HG03521 (cell line): ENCODE results near the gene RBP2.

ENCODE experiments used
- ATAC-seq: cut with Tn5 transposase; IDR thresholded peaks from one replicate; pipeline ENCODE4 v1.9.1; 2021; ENCODE audit warnings: mild to moderate bottlenecking, moderate library complexity; ENCODE audit not compliant: unreplicated experiment

RBP2 gene

DNA sequence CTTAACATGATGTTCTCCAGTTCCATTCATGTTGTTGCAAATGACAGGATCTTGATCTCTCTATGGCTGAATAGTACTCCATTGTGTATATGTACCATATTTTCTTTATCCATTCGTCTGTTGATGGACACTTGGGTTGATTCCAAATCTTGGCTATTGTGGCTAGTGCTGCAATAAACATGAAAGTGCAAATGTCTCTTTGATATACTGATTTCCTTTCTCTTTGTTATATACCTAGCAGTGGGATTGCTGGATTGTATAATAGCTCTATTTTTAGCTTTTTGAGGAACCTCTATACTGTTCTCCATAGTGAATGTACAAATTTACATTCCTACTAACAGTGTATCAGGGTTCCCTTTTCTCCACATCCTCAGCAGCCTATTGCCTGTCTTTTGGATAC, 5.9 kb upstream of the RBP2 start:
- no peak for ATAC-seq

DNA sequence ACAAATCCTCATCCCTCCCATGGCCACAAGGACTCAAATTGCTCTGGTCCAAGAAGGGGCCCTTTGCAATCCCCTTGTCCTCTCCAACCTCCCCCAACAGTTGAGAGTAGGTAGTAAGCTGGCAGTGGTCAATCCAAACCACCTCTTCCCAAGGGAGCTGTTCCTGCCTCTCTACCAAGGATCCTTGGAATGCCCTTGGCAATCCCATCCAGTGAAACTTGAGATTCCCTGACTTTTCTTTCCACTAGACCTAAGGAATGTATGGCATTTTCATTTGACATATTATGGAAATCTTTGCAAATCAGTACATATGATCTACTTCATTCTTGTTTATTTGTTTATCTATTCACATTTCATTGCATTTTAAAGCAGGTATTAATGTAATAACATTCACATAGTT, 4.8 kb upstream of the RBP2 start:
- ATAC-seq, result no peak

DNA sequence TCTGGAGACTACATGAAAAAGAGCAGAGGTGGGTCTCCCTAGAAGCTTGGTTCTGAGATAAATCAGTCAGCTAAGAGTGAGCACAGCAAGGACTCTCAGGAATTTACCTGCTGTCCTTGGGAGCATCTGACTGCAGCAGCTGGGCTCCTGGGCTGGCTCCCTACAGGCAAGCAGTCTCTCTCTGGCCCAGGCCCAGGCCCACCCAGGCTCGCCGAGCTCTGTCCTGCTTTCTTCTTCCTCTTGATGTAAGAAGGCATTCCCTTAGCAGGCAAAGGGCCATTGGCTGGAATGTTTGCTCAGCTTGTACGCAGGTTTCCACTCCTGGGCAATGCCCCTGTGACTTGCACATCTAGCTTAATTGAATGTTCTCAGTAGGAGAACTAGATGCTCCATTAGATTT, 4.3 kb upstream of the RBP2 start:
- no peak for ATAC-seq

DNA sequence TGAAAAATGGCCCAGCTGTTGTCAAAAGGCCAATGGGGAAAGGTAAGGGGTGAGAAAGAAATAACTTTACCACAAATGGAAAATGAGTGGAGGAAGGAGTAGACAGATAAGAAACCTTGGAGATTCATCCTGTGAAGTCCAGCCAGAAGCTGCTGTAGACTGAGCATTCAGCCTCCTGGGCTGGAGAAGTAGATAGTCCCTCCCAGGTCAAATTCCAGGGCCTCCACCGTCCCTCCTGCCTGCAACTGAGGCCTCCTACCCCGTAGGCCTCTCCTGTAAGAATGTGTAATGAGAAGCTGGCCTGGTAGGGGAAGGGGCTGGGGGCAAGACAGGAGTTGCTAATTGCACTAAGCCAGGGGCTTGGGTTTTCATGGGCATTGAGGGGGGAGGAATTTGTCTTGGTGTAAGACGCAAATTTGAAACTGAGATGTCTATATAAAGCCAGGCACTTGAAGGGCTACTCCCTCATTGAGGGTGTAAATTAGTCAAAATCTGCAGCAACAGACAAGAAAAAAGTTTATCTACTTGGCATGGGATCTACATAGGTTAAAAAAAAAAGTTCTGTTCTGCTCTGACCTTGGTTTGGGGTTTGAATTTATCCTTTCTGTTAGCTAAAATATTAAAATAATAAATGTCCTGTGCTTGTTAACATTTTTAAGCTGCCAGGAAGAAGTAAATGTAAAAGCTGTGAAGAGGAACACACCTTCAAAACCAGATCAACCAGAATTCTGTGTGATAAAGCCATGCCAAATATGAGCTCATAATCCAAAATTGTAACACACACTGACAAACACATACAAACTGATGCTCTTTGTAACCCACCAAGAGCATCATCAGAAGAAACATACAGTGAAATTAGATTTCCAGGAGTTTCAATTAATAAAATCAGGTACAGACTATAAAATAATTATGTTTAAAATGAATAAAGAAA, 1.7 kb upstream of the RBP2 start:
- ATAC-seq, result no peak

- ATAC-seq, result no peak
Observed at GRCh38 chr3:139473155-139473771, 3.1 kb downstream of the RBP2 start.

GRCh38 chr3:139472380-139473010, 3.8 kb downstream of the RBP2 start:
- ATAC-seq, result no peak

DNA sequence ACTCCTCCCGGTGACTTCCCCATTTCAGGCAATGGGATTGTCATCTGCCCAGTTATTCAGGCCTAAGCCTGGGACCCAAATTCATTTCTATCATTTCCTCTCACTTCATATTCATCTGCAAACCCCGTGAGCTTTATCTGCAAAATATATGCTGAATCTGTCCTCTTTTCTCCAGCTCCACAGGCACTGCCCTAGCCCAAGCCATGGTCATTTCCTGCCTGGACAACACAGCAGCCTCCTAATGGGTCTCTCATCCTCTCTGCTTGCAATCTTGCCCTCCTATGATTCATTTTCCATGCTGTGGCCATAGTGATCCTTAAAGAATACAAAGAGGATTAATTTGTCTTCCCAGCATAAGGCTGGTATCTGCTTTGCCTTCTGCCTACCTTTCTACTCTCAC, 6.1 kb downstream of the RBP2 start:
- ATAC-seq, result no peak

GRCh38 chr3:139468399-139468798, 7.9 kb downstream of the RBP2 start:
- ATAC-seq, result no peak

DNA sequence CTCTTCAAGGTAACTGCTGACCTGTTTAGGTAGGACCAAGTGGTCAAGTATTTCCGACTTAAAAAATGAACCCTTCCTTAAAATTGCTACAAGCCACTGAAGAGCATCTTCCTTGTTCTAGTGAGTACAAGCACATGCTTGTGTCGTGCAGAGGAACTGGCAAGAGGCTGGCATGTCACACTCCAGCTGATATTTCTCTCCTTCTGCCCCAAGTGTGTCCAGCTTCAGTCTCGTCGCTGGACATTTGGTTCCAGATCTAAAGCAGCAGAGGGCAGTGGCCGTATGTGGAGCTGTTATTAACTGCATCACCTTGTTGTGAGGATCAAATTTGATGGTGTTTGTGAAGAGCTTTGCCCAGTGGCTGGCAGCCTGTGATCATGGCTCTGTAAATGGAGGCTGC, 10.0 kb downstream of the RBP2 start:
- ATAC-seq, result no peak

- no peak for ATAC-seq
Observed at GRCh38 chr3:139465636-139466035, 10.7 kb downstream of the RBP2 start.

GRCh38 chr3:139463466-139463865, 12.8 kb downstream of the RBP2 start:
- ATAC-seq, result no peak

- ATAC-seq, result no peak
Observed at GRCh38 chr3:139460529-139460928, 15.8 kb downstream of the RBP2 start.

DNA sequence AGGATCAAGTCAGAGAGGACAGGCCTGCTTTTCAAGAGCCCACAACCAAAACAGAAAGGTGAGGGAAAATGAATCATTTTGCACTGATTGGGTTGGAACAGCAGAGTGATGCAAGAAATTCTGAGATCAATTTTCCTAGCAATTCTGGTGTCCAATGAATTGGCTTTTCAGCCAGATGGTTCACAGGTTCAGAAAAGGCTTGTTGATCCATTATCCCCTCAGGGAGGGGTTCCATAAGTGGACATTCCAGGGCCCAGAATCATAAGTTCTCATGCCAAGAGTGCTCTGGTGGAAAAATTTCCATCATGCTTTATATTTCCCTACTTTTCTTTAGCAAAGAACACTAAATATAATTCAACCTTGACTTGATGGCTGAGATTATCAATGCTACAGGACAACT, 16.2 kb downstream of the RBP2 start:
- ATAC-seq, result no peak

GRCh38 chr3:139458348-139458747, 18.0 kb downstream of the RBP2 start:
- ATAC-seq, result no peak

GRCh38 chr3:139457066-139457465, 19.2 kb downstream of the RBP2 start:
- no peak for ATAC-seq

- ATAC-seq, result no peak
Observed at GRCh38 chr3:139456386-139456785, 19.9 kb downstream of the RBP2 start.

DNA sequence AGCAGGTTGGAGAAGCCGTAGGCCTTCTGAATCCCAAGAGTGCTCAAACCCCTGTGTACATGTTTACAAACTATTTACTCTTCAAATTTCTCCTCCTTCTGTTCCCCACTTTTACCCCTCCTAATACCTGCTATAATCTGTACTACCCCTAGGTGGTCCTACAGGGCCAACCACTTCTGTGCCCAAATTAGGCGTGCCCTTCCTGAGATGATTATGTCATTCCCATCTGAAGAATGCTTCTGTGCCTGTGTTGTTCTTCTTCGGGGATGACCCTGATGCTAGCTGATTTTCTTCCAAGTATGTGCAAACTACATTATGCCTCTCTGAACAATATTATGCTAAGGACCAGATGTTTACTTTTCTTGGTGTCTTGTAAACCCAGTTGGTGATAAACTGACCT, 20.5 kb downstream of the RBP2 start:
- no peak for ATAC-seq

- ATAC-seq, result no peak
Observed at GRCh38 chr3:139455206-139455605, 21.1 kb downstream of the RBP2 start.

GRCh38 chr3:139454346-139454745, 22.0 kb downstream of the RBP2 start:
- ATAC-seq, result no peak

GRCh38 chr3:139450159-139450558, 26.2 kb downstream of the RBP2 start:
- no peak for ATAC-seq

GRCh38 chr3:139449566-139449965, 26.8 kb downstream of the RBP2 start:
- ATAC-seq, result no peak

DNA sequence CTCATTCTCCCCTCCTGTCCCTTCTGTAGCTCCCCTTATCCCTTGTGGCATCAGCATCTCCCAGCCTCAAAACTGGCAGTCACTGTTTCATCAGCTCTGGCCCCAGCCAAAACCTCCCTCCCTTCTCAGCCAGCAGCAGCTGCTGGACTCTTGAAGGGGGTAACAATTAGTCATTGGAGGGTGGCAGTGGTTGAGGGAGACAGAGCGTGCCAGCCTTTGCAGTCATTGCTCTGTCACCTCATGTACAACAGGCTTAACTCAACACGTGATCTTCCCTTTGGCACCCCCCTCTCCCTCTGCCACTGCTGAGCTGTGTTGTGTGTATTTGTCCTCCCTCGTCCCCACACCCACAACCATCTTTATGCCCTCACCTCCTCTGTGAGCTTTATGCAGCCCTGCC, 28.2 kb downstream of the RBP2 start:
- no peak for ATAC-seq
